Neural cell (in vitro differentiated cells): ENCODE results near the gene CMC1. TPM values are rescaled to one million over a fixed set of nuclear protein-coding genes. Genes with fewer than 3 reads are reported as not detected.

Experiments used
- H2AFZ ChIP-seq: fragments of 200-600, 300-800 bp; sonication (generic), shearing (Covaris generic); 2 replicates; pipeline ENCODE4 v1.6.0; 2014; ENCODE audit warnings: low read depth, mild to moderate bottlenecking, antibody characterized with exemption, low read length, moderate library complexity
- H3F3A ChIP-seq: fragments of 200-600 bp; shearing (Covaris generic); 2 replicates; pipeline ENCODE4 v1.6.1; 2016; ENCODE audit warnings: mild to moderate bottlenecking, moderate library complexity, mixed read lengths, antibody characterized with exemption, low read length; ENCODE audit not compliant: insufficient read depth, poor library complexity, severe bottlenecking
- H3K27ac ChIP-seq: fragments of 200-600, 300-800 bp; sonication (generic), shearing (Covaris generic); 2 replicates; pipeline ENCODE4 v1.5.1; 2014; ENCODE audit warnings: mild to moderate bottlenecking, low read length, moderate library complexity
- H3K27me3 ChIP-seq: fragments of 300-800, 200-600 bp; sonication (generic), shearing (Covaris generic); 2 replicates; pipeline ENCODE4 v1.6.0; 2014; ENCODE audit warnings: mild to moderate bottlenecking, low read depth, low read length, moderate library complexity; ENCODE audit not compliant: insufficient read depth
- H3K36me3 ChIP-seq: fragments of 300-800, 200-600 bp; sonication (generic), shearing (Covaris generic); 2 replicates; pipeline ENCODE4 v1.5.1; 2014; ENCODE audit warnings: mild to moderate bottlenecking, antibody characterized with exemption, low read length, moderate library complexity; ENCODE audit not compliant: insufficient read depth
- H3K4me2 ChIP-seq: fragments of 300-800, 200-600 bp; sonication (generic), shearing (Covaris generic); 2 replicates; pipeline ENCODE4 v1.6.0; 2014; ENCODE audit warnings: mild to moderate bottlenecking, low read length
- H3K4me3 ChIP-seq: fragments of 300-800, 200-600 bp; sonication (generic), shearing (Covaris generic); 2 replicates; pipeline ENCODE4 v1.5.1; 2014; ENCODE audit warnings: mild to moderate bottlenecking, low read length, moderate library complexity
- H3K79me2 ChIP-seq: fragments of 200-600 bp; shearing (Covaris generic); replicated peaks from 2 replicates; pipeline ENCODE4 v1.6.0; 2014; ENCODE audit warnings: mild to moderate bottlenecking, low read length, moderate library complexity; ENCODE audit not compliant: insufficient read depth
- H3K9ac ChIP-seq: fragments of 300-800, 200-600 bp; sonication (generic), shearing (Covaris generic); 2 replicates; pipeline ENCODE4 v1.6.1; 2016; ENCODE audit warnings: mild to moderate bottlenecking, low read length, mixed read lengths
- H3K9me2 ChIP-seq: fragments of 200-600 bp; shearing (Covaris generic); 2 replicates; pipeline ENCODE4 v1.6.1; 2016; ENCODE audit warnings: mild to moderate bottlenecking, low read length, mixed read lengths; ENCODE audit not compliant: insufficient read depth
- H3K9me3 ChIP-seq: fragments of 200-600, 300-800 bp; sonication (generic), shearing (Covaris generic); 2 replicates; pipeline ENCODE4 v1.6.1; 2016; ENCODE audit warnings: mild to moderate bottlenecking, mixed run types, low read length, moderate library complexity, mixed read lengths
- H4K20me1 ChIP-seq: fragments of 200-600 bp; shearing (Covaris generic); 2 replicates; pipeline ENCODE4 v1.6.1; 2016; ENCODE audit warnings: mild to moderate bottlenecking, mixed run types; ENCODE audit not compliant: insufficient read depth
- EP300 ChIP-seq: fragments of 450-650 bp; conservative IDR thresholded peaks from 2 replicates; pipeline ENCODE4 v1.6.1; 2014; ENCODE audit warnings: antibody characterized with exemption, mild to moderate bottlenecking, moderate library complexity; ENCODE audit not compliant: poor library complexity, severe bottlenecking
- EZH2 ChIP-seq: fragments of 200-600, 300-800 bp; shearing (Covaris generic), sonication (generic); IDR thresholded peaks from 2 replicates; pipeline ENCODE4 v1.6.1; 2014; ENCODE audit warnings: antibody characterized with exemption, low read length, borderline replicate concordance, mild to moderate bottlenecking; ENCODE audit not compliant: insufficient read depth, poor library complexity, severe bottlenecking
- MXI1 ChIP-seq: fragments of 450-650 bp; conservative IDR thresholded peaks from 2 replicates; pipeline ENCODE4 v1.6.1; 2014; ENCODE audit warnings: antibody characterized with exemption, mild to moderate bottlenecking; ENCODE audit not compliant: poor library complexity, severe bottlenecking
- POLR2AphosphoS5 ChIP-seq: IDR thresholded peaks from 2 replicates; pipeline ENCODE4 v1.6.1; 2012
- RAD21 ChIP-seq: fragments of 450-650 bp; conservative IDR thresholded peaks from 2 replicates; pipeline ENCODE4 v1.6.1; 2014; ENCODE audit warnings: antibody characterized with exemption, mild to moderate bottlenecking, moderate library complexity
- REST ChIP-seq: IDR thresholded peaks from 2 replicates; pipeline ENCODE4 v1.6.1; 2012; ENCODE audit warnings: borderline replicate concordance
- SMC3 ChIP-seq: fragments of 450-650 bp; conservative IDR thresholded peaks from 2 replicates; pipeline ENCODE4 v1.6.1; 2014; ENCODE audit warnings: antibody characterized with exemption, mild to moderate bottlenecking, moderate library complexity; ENCODE audit not compliant: poor library complexity
- TAF1 ChIP-seq: IDR thresholded peaks from 2 replicates; pipeline ENCODE4 v1.6.1; 2012; ENCODE audit warnings: low read depth
- polyA plus RNA-seq: library from polyadenylated mRNA; depleted of rRNA; stranded (reverse); fragments of >200 nt; gene quantifications from 2 replicates; pipeline ENCODE4 v1.2.3, GENCODE V29; 2014
- TF ChIP-seq, protein P1 (sequence below): fragments of 450-650 bp; IDR thresholded peaks from 2 replicates; pipeline ENCODE4 v1.5.1; 2014; ENCODE audit warnings: antibody characterized with exemption, mild to moderate bottlenecking, moderate library complexity; ENCODE audit not compliant: poor library complexity, severe bottlenecking

Gene CMC1
- polyA plus RNA-seq, 1 donor from 2014 or later = 8.7 TPM

- Histone ChIP-seq H3K4me3 (no peak overlapping the region), H3K4me2 (no peak overlapping the region), H3K9ac (no peak overlapping the region), H4K20me1 (no peaks in the 10 kb centered on the region), H3K36me3 (no peaks in the 10 kb centered on the region), H3F3A (no peaks in the 10 kb centered on the region), H3K9me2 (no peaks in the 10 kb centered on the region), H3K27me3 (no peaks in the 10 kb centered on the region), H3K9me3 (no peaks in the 10 kb centered on the region), H2AFZ (no peak overlapping the region), H3K79me2 (no peaks in the 10 kb centered on the region), H3K27ac (no peak overlapping the region)
- TF ChIP-seq REST (no peak), SMC3 (no peak), RAD21 (no peak), EZH2 (no peak), POLR2AphosphoS5 (no peak), EP300 (no peak), MXI1 (no peak), TAF1 (no peak)
- TF ChIP-seq, protein P1, sequence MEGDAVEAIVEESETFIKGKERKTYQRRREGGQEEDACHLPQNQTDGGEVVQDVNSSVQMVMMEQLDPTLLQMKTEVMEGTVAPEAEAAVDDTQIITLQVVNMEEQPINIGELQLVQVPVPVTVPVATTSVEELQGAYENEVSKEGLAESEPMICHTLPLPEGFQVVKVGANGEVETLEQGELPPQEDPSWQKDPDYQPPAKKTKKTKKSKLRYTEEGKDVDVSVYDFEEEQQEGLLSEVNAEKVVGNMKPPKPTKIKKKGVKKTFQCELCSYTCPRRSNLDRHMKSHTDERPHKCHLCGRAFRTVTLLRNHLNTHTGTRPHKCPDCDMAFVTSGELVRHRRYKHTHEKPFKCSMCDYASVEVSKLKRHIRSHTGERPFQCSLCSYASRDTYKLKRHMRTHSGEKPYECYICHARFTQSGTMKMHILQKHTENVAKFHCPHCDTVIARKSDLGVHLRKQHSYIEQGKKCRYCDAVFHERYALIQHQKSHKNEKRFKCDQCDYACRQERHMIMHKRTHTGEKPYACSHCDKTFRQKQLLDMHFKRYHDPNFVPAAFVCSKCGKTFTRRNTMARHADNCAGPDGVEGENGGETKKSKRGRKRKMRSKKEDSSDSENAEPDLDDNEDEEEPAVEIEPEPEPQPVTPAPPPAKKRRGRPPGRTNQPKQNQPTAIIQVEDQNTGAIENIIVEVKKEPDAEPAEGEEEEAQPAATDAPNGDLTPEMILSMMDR = no peak
Measured at GRCh38 chr3:28308196-28308595, 66.8 kb downstream of the CMC1 start.

GRCh38 chr3:28315711-28316110 is 74.3 kb downstream of the CMC1 start:
- H3K9me2 ChIP-seq = no peaks in the 10 kb centered on the region
- no peak overlapping the region for H3K4me2 ChIP-seq
- H4K20me1 ChIP-seq = no peaks in the 10 kb centered on the region
- H3F3A ChIP-seq = no peaks in the 10 kb centered on the region
- H3K9me3 ChIP-seq = no peaks in the 10 kb centered on the region
- no peaks in the 10 kb centered on the region for H3K36me3 ChIP-seq
- H3K27me3 ChIP-seq = no peaks in the 10 kb centered on the region
- no peak overlapping the region for H3K4me3 ChIP-seq
- H3K27ac ChIP-seq = no peak overlapping the region
- no peak overlapping the region for H3K9ac ChIP-seq
- H2AFZ ChIP-seq = no peak overlapping the region
- no peaks in the 10 kb centered on the region for H3K79me2 ChIP-seq
- TF ChIP-seq POLR2AphosphoS5 (no peak), SMC3 (no peak), TAF1 (no peak), EZH2 (no peak), RAD21 (no peak), MXI1 (no peak), REST (no peak), EP300 (no peak)
- TF ChIP-seq, protein P1 = no peak
